Measurements from ENCODE around the gene GNE.

GRCh38 chr9:36278243-36278642 is 20.0 kb upstream of the GNE start:
- TF ChIP-seq ARID4B (CRISPR knock-in tag; IDR thresholded peaks at IDR 0.05; ENCODE audit: borderline replicate concordance) (no peak), JUN (CRISPR knock-in tag; IDR thresholded peaks at IDR 0.05) (no peak), ZBTB43 (CRISPR knock-in tag; IDR thresholded peaks at IDR 0.05) (no peak), TCF7 (CRISPR knock-in tag; IDR thresholded peaks at IDR 0.05; ENCODE audit: low read depth) (no peak), CTCF (IDR thresholded peaks at IDR 0.05) (no peak), USF2 (CRISPR knock-in tag; IDR thresholded peaks at IDR 0.05) (no peak), ERG (CRISPR knock-in tag; IDR thresholded peaks at IDR 0.05) (no peak), MLX (CRISPR knock-in tag; IDR thresholded peaks at IDR 0.05) (no peak), E2F4 (CRISPR knock-in tag; IDR thresholded peaks at IDR 0.05; ENCODE audit: borderline replicate concordance, low read depth) (no peak), NFE2L1 (CRISPR knock-in tag; IDR thresholded peaks at IDR 0.05) (no peak), GTF2I (CRISPR knock-in tag; conservative IDR thresholded peaks at IDR 0.05) (no peak)
